ENCODE measurements around the gene MMAB.
"Not testable (repeated sequence)": the region's sequence is repeated elsewhere in the genome, so short reads cannot be mapped to it uniquely, and the experiment has no call there.

MMAB gene

DNA sequence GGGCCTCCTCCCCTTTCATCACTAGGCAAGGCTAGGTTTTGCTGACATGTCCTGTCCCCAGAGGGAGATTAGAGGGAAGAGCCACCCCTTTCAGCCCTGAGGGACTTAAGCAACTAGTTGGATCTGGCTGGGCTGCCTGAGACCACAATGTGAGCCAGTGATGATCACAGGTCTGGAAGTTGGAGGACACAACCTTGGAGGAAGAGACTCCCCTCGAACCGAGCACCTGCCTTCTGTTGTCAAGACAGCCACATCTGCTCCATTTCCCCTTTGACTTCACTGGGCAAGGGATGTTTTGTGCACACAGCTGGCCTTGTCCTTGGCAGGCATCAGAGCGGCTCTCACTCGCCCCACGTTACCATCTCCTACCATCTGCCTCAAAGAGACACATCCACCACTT is 31.7 kb upstream of the MMAB start:
- DNase-seq (ENCODE audit: low read depth in 2 of 2) = no peak
- H3K4me3 ChIP-seq (replicated peaks in 1 of 2; ENCODE audit: low read depth in 2 of 2, low read length in 2 of 2) = no peak overlapping the region
- TF ChIP-seq, protein P1, sequence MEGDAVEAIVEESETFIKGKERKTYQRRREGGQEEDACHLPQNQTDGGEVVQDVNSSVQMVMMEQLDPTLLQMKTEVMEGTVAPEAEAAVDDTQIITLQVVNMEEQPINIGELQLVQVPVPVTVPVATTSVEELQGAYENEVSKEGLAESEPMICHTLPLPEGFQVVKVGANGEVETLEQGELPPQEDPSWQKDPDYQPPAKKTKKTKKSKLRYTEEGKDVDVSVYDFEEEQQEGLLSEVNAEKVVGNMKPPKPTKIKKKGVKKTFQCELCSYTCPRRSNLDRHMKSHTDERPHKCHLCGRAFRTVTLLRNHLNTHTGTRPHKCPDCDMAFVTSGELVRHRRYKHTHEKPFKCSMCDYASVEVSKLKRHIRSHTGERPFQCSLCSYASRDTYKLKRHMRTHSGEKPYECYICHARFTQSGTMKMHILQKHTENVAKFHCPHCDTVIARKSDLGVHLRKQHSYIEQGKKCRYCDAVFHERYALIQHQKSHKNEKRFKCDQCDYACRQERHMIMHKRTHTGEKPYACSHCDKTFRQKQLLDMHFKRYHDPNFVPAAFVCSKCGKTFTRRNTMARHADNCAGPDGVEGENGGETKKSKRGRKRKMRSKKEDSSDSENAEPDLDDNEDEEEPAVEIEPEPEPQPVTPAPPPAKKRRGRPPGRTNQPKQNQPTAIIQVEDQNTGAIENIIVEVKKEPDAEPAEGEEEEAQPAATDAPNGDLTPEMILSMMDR (IDR thresholded peaks at IDR 0.05; ENCODE audit: low read depth, low read length) = no peak

DNA sequence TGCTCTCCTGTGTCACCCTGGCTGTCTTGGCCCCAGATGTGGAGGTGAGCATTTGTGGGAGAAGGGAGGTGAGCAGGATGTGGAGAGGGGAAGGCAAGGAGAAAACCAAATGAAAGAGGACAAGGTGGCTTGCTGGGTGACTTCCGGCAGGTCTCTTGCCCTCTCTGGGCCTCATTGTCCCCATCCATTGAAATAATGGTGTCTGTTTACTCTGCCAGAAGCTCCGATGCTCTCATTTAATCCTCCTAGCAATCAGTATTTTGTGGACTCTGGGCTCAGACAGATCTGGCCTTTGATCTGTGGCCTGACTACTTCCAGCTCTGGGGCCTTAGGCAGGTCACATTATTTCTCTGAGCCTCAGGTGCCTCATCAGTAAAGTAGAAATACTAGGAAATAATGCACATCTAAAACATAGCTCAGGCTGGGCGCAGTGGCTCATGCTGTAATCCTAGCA is 30.9 kb upstream of the MMAB start:
- TF ChIP-seq, protein P1 (IDR thresholded peaks at IDR 0.05; ENCODE audit: low read depth, low read length) = no peak
- H3K4me3 ChIP-seq (replicated peaks in 1 of 2; ENCODE audit: low read depth in 2 of 2, low read length in 2 of 2) = no peak overlapping the region
- no peak for DNase-seq (ENCODE audit: low read depth in 2 of 2)

- DNase-seq (ENCODE audit: low read depth in 2 of 2); H3K4me3 ChIP-seq (replicated peaks in 1 of 2; ENCODE audit: low read depth in 2 of 2, low read length in 2 of 2): not testable (repeated sequence)
These were observed 28.8 kb upstream of the MMAB start for GRCh38 chr12:109602132-109602531.

DNA sequence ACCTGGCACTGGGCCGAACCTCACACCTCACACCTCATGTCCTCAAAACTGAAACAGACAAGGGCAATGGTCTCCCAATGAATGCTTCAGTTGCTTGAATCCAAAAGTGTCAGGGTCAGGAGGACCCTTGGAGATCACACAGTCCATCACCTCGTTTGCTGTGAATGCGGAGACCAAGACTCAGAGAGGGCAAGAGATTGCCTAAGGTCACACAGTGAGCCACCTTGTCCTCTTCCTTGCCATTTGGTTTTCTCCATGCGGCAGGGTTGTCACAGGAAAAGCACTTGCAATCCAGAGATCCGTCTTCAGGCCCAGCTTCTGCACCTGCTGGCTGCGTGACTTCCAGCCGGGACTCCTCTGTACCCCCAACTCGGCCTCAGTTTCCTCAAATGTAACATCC is 28.3 kb upstream of the MMAB start:
- H3K4me3 ChIP-seq (replicated peaks in 1 of 2; ENCODE audit: low read depth in 2 of 2, low read length in 2 of 2) = no peak overlapping the region
- no peak for DNase-seq (ENCODE audit: low read depth in 2 of 2)
- TF ChIP-seq, protein P1 (IDR thresholded peaks at IDR 0.05; ENCODE audit: low read depth, low read length) = no peak

GRCh38 chr12:109600995-109601394 is 27.7 kb upstream of the MMAB start:
- TF ChIP-seq, protein P1 (IDR thresholded peaks at IDR 0.05; ENCODE audit: low read depth, low read length) = no peak
- DNase-seq (ENCODE audit: low read depth in 2 of 2) = no peak
- no peak overlapping the region for H3K4me3 ChIP-seq (replicated peaks in 1 of 2; ENCODE audit: low read depth in 2 of 2, low read length in 2 of 2)

DNA sequence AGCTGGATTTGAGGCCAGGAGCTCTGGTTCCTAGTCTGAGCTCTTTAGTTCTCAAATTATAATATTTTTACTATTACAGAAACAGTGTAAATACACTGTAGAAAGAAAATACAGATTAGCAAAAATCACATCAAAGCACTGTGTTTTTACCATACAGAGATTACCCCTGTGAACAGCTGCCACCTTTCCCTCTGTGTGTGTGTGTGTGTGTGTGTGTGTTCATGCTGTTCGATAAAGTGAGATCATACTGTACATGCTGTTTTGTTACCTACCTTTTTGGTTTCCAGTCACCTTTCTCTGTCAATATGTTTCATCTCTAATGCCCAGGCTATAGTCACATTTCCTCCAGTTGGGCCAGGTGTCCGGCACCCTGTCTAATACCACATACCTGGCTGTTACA is 27.2 kb upstream of the MMAB start:
- TF ChIP-seq, protein P1 (IDR thresholded peaks at IDR 0.05; ENCODE audit: low read depth, low read length) = no peak
- H3K4me3 ChIP-seq (replicated peaks in 1 of 2; ENCODE audit: low read depth in 2 of 2, low read length in 2 of 2) = no peak overlapping the region
- DNase-seq (ENCODE audit: low read depth in 2 of 2) = no peak

DNA sequence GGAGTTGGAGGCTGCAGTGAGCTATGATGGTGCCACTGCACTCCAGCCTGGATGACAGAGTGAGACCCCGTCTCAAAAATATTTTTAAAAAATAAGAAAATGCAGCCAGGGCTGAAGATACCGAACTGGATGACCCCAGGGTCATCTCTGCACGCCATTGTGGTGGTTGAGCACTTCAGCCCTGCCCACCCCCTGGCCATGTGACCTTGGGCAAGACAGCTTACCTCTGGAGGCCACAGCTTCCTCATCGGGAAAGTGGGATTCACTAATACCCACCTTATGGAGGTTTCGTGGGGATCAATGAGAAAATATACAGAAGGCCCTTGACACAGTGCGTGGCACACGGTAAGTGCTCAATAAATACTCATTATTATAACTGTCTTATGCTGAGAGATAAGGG is 25.8 kb upstream of the MMAB start:
- TF ChIP-seq, protein P1 (IDR thresholded peaks at IDR 0.05; ENCODE audit: low read depth, low read length) = no peak
- H3K4me3 ChIP-seq (replicated peaks in 1 of 2; ENCODE audit: low read depth in 2 of 2, low read length in 2 of 2) = no peak overlapping the region
- DNase-seq (ENCODE audit: low read depth in 2 of 2) = no peak

All from cardiac fibroblast (primary cell).